ENCODE data around the gene SZT2.

SZT2 gene

DNA sequence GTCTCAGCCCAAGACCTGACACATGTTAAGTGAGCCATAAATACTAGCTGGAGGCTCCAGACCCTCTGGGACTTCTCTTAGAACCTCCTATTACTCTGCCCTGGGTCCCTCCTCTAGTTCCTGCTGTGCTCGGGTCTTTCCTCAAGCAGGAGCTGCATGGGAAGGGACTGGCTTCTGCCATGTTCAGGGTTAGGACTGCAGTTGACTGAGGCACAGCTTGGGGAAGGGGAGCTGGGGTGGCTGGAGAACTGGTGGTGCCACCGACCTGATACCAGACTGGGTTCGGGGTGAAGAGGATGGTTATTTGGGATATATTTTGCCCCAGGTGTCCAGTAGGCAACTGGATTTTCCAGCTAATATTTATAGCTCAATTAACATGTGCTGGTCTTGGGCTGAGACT lies 48.3 kb downstream of the SZT2 start:
- Histone ChIP-seq H3K36me3 (ENCODE audit: insufficient read depth, insufficient read length, low read length) (peaks cover 96% of the 10 kb centered on the region), H3K9me3 (ENCODE audit: insufficient read depth, low read length) (no peaks in the 10 kb centered on the region), H3K4me1 (ENCODE audit: insufficient read depth, insufficient read length) (no peaks in the 10 kb centered on the region), H3K4me3 (ENCODE audit: insufficient read length, low read depth) (no peak overlapping the region), H3K9ac (ENCODE audit: insufficient read length, low read depth) (no peak overlapping the region), H3K27me3 (ENCODE audit: insufficient read depth, insufficient read length) (no peaks in the 10 kb centered on the region)
- DNase-seq (ENCODE audit: low read depth, low spot score), result no peak
- no peak for TF ChIP-seq SUZ12 (IDR thresholded peaks at IDR 0.05; ENCODE audit: extremely low read depth, insufficient read depth, insufficient read length)
- no peak for TF ChIP-seq ZNF274 (IDR thresholded peaks at IDR 0.05; ENCODE audit: low read depth, low read length)
- TF ChIP-seq YY1 (IDR thresholded peaks at IDR 0.05; ENCODE audit: insufficient read depth, insufficient read length), result no peak

DNA sequence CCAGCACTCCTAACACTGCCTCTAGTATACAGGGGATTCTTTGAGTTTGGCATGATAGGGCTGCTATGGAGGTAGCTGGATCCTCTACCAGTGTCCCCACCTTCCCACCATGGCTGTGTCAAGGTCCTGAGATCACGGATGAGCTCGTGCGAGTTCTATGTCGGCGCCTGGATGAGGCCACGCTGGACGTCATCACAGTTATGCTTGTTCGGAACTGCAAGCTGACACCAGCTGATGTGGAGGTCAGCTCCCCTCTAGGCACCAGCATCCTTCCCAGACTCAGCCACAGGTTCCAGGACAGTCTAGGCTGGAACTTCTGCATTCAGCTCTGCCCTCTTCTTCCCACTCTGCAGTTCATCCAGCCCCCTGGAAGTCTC lies 48.9 kb downstream of the SZT2 start:
- Histone ChIP-seq H3K4me3 (ENCODE audit: insufficient read length, low read depth) (no peak overlapping the region), H3K36me3 (ENCODE audit: insufficient read depth, insufficient read length, low read length) (peaks cover 96% of the 10 kb centered on the region), H3K4me1 (ENCODE audit: insufficient read depth, insufficient read length) (no peaks in the 10 kb centered on the region), H3K9ac (ENCODE audit: insufficient read length, low read depth) (no peak overlapping the region), H3K27me3 (ENCODE audit: insufficient read depth, insufficient read length) (no peaks in the 10 kb centered on the region), H3K9me3 (ENCODE audit: insufficient read depth, low read length) (no peaks in the 10 kb centered on the region)
- no peak for TF ChIP-seq SUZ12 (IDR thresholded peaks at IDR 0.05; ENCODE audit: extremely low read depth, insufficient read depth, insufficient read length)
- no peak for TF ChIP-seq ZNF274 (IDR thresholded peaks at IDR 0.05; ENCODE audit: low read depth, low read length)
- TF ChIP-seq YY1 (IDR thresholded peaks at IDR 0.05; ENCODE audit: insufficient read depth, insufficient read length), result no peak
- DNase-seq (ENCODE audit: low read depth, low spot score), result no peak

DNA sequence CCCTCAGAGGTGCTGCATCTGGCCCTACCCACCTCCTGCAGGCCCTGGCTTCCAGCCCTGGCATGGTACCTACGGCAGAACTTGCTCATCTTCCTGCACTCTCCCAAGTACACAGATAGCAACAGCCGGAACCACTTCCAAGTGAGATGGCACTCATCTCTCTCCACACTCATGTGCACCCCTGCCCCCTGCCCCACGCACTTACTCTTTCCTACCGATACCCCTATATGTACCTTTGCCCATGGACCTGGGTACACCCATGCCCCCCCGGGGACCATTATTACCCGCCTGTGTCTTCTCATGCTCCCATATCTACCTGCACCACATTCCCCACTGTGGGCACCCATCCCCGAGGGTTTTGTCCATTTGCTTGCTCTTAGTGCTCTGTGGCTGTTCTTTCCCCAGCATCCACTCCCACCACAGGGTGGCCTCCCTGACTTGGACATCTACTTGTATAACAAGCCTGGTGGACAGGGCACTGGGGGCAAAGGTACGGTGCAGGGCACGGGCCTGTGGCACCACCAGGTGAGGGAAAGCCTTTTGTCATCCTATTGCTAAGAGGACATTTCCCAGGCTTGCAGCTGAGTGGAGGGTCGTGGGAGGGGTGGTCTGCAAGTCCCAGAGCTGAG lies 49.4 kb downstream of the SZT2 start:
- no peaks in the 10 kb centered on the region for H3K27me3 ChIP-seq (ENCODE audit: insufficient read depth, insufficient read length)
- TF ChIP-seq YY1 (IDR thresholded peaks at IDR 0.05; ENCODE audit: insufficient read depth, insufficient read length) (no peak), ZNF274 (IDR thresholded peaks at IDR 0.05; ENCODE audit: low read depth, low read length) (no peak), SUZ12 (IDR thresholded peaks at IDR 0.05; ENCODE audit: extremely low read depth, insufficient read depth, insufficient read length) (no peak)
- H3K36me3 ChIP-seq (ENCODE audit: insufficient read depth, insufficient read length, low read length), result peaks cover 96% of the 10 kb centered on the region
- H3K9ac ChIP-seq (ENCODE audit: insufficient read length, low read depth), result no peak overlapping the region
- H3K9me3 ChIP-seq (ENCODE audit: insufficient read depth, low read length), result no peaks in the 10 kb centered on the region
- no peak overlapping the region for H3K4me3 ChIP-seq (ENCODE audit: insufficient read length, low read depth)
- no peaks in the 10 kb centered on the region for H3K4me1 ChIP-seq (ENCODE audit: insufficient read depth, insufficient read length)
- no peak for DNase-seq (ENCODE audit: low read depth, low spot score)

DNA sequence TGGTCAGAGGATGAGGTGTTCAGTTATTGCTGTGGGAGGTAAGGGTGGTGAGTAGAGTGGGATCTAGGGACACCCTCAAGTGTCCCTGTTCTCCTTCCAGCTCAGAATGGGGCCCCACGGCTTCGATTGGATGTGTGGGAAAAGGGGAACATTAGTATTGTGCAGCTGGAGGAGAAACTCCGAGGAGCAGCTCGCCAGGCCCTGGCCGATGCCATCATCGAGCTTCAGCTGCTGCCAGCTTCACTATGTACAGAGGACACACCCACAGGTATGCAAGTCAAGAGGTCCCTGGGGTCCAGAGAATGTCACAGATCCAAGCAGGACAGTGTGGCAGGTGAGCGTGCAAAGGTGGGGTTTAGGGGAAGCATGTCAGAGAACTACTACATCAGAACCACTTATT lies 50.1 kb downstream of the SZT2 start:
- no peaks in the 10 kb centered on the region for H3K27me3 ChIP-seq (ENCODE audit: insufficient read depth, insufficient read length)
- no peak for DNase-seq (ENCODE audit: low read depth, low spot score)
- H3K4me3 ChIP-seq (ENCODE audit: insufficient read length, low read depth), result no peak overlapping the region
- no peak overlapping the region for H3K9ac ChIP-seq (ENCODE audit: insufficient read length, low read depth)
- no peak for TF ChIP-seq YY1 (IDR thresholded peaks at IDR 0.05; ENCODE audit: insufficient read depth, insufficient read length)
- no peak for TF ChIP-seq ZNF274 (IDR thresholded peaks at IDR 0.05; ENCODE audit: low read depth, low read length)
- no peak for TF ChIP-seq SUZ12 (IDR thresholded peaks at IDR 0.05; ENCODE audit: extremely low read depth, insufficient read depth, insufficient read length)
- no peaks in the 10 kb centered on the region for H3K9me3 ChIP-seq (ENCODE audit: insufficient read depth, low read length)
- H3K36me3 ChIP-seq (ENCODE audit: insufficient read depth, insufficient read length, low read length), result peaks cover 96% of the 10 kb centered on the region
- peaks cover 4% of the 10 kb centered on the region for H3K4me1 ChIP-seq (ENCODE audit: insufficient read depth, insufficient read length)

DNA sequence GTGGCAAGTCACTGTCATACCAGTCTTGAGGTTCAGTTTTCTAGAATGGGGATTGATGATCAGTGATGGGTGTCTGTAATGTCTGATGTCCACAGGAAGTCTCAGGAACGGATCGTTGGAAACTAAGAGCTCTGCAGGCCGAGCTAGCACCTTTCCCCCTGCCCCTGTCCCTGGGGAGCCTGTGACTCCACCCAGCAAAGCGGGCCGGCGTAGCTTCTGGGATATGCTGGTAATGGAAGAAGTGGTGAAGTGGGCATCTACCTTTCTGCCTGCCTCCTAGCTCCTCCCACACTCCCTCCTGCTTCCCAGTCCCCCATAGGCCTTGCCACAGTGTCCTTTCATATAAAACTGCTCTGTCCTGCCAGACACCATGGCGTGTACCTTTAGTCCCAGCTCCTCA lies 50.7 kb downstream of the SZT2 start:
- H3K36me3 ChIP-seq (ENCODE audit: insufficient read depth, insufficient read length, low read length), result peaks cover 93% of the 10 kb centered on the region

DNA sequence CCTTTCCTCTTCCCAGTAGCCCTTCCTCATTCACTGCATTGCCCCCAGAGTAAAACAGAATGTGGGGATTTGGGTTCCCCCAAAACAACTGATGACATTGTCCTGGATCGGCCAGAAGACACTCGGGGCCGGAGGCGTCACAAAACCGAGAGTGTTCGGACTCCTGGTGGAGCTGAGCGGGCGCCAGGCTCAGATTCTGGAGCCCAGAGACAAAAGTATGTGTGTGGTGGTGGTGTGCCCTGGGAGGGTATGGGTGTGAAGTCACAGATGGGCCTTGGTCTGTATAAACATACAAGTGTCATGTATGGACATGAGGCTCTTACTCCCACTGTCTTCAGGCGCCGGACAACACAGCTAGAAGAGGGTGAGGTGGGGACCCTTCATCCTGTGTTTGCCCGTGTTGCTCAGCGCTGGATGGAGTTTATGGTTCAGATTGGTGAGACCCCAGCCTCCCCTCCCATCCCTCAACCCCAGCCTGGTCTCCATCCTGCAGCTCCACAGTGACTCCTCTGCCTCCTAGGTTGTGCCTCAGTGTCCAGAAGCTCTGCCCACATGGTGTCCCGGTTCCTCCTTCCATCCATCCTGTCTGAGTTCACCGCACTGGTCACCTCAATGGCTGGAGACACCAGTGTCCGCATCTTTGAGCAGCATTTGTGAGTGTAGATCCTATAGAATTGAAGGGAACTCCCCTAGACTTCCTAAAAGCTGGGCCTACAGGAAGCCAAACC lies 51.6 kb downstream of the SZT2 start:
- H3K36me3 ChIP-seq (ENCODE audit: insufficient read depth, insufficient read length, low read length), result peaks cover 95% of the 10 kb centered on the region
- peaks cover 4% of the 10 kb centered on the region for H3K4me1 ChIP-seq (ENCODE audit: insufficient read depth, insufficient read length)
- H3K9ac ChIP-seq (ENCODE audit: insufficient read length, low read depth), result no peak overlapping the region
- no peak for DNase-seq (ENCODE audit: low read depth, low spot score)
- H3K9me3 ChIP-seq (ENCODE audit: insufficient read depth, low read length), result no peaks in the 10 kb centered on the region
- TF ChIP-seq SUZ12 (IDR thresholded peaks at IDR 0.05; ENCODE audit: extremely low read depth, insufficient read depth, insufficient read length) (no peak), YY1 (IDR thresholded peaks at IDR 0.05; ENCODE audit: insufficient read depth, insufficient read length) (no peak), ZNF274 (IDR thresholded peaks at IDR 0.05; ENCODE audit: low read depth, low read length) (no peak)
- no peak overlapping the region for H3K4me3 ChIP-seq (ENCODE audit: insufficient read length, low read depth)
- no peaks in the 10 kb centered on the region for H3K27me3 ChIP-seq (ENCODE audit: insufficient read depth, insufficient read length)

More for the DNA sequence above, 50.7 kb downstream of the SZT2 start:
- Histone ChIP-seq H3K4me3 (ENCODE audit: insufficient read length, low read depth) (no peak overlapping the region), H3K9me3 (ENCODE audit: insufficient read depth, low read length) (no peaks in the 10 kb centered on the region), H3K27me3 (ENCODE audit: insufficient read depth, insufficient read length) (no peaks in the 10 kb centered on the region), H3K4me1 (ENCODE audit: insufficient read depth, insufficient read length) (peaks cover 4% of the 10 kb centered on the region), H3K9ac (ENCODE audit: insufficient read length, low read depth) (no peak overlapping the region)
- TF ChIP-seq ZNF274 (IDR thresholded peaks at IDR 0.05; ENCODE audit: low read depth, low read length) (no peak), SUZ12 (IDR thresholded peaks at IDR 0.05; ENCODE audit: extremely low read depth, insufficient read depth, insufficient read length) (no peak), YY1 (IDR thresholded peaks at IDR 0.05; ENCODE audit: insufficient read depth, insufficient read length) (no peak)
- no peak for DNase-seq (ENCODE audit: low read depth, low spot score)

DNA sequence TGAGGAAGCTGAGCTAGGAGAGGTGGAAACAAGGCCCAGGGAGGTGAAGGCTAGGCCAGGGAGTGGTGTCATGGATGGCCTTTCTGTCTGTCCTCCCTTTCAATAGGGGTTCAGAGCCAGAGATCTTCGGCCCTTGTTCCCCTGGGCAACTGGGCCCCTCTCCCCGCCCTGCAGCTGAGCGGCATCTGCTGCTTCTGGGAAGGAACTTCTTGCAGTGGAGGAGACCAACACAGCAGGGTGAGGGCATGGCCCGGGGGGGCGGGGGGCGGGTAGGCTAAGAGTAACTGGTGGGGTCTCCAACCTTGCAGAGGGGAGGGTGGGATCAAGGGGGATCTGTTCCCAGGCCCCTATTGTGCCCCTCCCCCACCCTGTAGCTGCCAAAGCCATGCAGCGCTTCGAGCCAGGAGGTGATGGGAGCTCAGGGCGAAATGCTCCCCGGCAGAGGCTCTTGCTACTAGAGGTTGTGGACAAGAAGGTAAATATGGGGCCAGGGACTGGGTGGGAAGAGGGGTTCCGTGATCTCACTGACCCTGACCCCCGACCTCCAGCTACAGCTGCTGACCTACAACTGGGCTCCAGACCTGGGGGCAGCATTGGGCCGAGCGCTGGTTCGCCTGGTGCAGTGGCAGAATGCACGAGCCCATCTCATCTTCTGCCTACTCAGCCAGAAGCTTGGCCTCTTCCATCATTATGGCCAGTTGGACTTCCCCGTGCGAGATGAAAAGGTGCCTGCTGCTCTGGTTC lies 52.4 kb downstream of the SZT2 start:
- no peaks in the 10 kb centered on the region for H3K9me3 ChIP-seq (ENCODE audit: insufficient read depth, low read length)
- H3K4me3 ChIP-seq (ENCODE audit: insufficient read length, low read depth), result no peak overlapping the region
- H3K9ac ChIP-seq (ENCODE audit: insufficient read length, low read depth), result no peak overlapping the region
- H3K27me3 ChIP-seq (ENCODE audit: insufficient read depth, insufficient read length), result no peaks in the 10 kb centered on the region
- no peak for TF ChIP-seq ZNF274 (IDR thresholded peaks at IDR 0.05; ENCODE audit: low read depth, low read length)
- no peak for TF ChIP-seq SUZ12 (IDR thresholded peaks at IDR 0.05; ENCODE audit: extremely low read depth, insufficient read depth, insufficient read length)
- no peak for TF ChIP-seq YY1 (IDR thresholded peaks at IDR 0.05; ENCODE audit: insufficient read depth, insufficient read length)
- DNase-seq (ENCODE audit: low read depth, low spot score), result no peak
- H3K4me1 ChIP-seq (ENCODE audit: insufficient read depth, insufficient read length), result peaks cover 4% of the 10 kb centered on the region
- peaks cover 95% of the 10 kb centered on the region for H3K36me3 ChIP-seq (ENCODE audit: insufficient read depth, insufficient read length, low read length)
